Activated naive CD4-positive, alpha-beta T cell treated with anti-CD3 and anti-CD28 coated beads, Interleukin-2, amount 50 U/mL, for 72 hours (primary cell): ENCODE measurements around the gene TMPRSS7. TPM values are rescaled to one million over a fixed set of nuclear protein-coding genes. Genes with fewer than 3 reads are reported as not detected.

Experiments
- ATAC-seq, 2 donors: fragments of 150-1000 bp; cut with Tn5 transposase; 2 replicates each; pipeline ENCODE4 v1.10.0; 2021; ENCODE audit warnings: mild to moderate bottlenecking in 2 of 2, moderate library complexity in 2 of 2
- DNase-seq, 2 donors: peaks; one replicate each; pipeline ENCODE4 v3.0.0; 2021 to 2022; ENCODE audit warnings: low spot score in 2 of 2
- H3K27ac Mint-ChIP-seq, 2 donors: one replicate each; pipeline ENCODE4 v1.8.0; 2022; ENCODE audit warnings: mild to moderate bottlenecking in 2 of 2, mixed read lengths in 2 of 2
- H3K36me3 Mint-ChIP-seq, 2 donors: one replicate each; pipeline ENCODE4 v1.8.0; 2022; ENCODE audit warnings: mixed read lengths in 2 of 2
- H3K9me3 Mint-ChIP-seq, 2 donors: one replicate each; pipeline ENCODE4 v1.8.0; 2022; ENCODE audit warnings: mixed read lengths in 2 of 2
- total RNA-seq, 2 donors: library from RNA; stranded (reverse); gene quantifications; one replicate each; pipeline ENCODE4 v1.2.3, GENCODE V29; 2022

The TMPRSS7 gene
- total RNA-seq, 2 donors from 2014 or later: not detected

DNA sequence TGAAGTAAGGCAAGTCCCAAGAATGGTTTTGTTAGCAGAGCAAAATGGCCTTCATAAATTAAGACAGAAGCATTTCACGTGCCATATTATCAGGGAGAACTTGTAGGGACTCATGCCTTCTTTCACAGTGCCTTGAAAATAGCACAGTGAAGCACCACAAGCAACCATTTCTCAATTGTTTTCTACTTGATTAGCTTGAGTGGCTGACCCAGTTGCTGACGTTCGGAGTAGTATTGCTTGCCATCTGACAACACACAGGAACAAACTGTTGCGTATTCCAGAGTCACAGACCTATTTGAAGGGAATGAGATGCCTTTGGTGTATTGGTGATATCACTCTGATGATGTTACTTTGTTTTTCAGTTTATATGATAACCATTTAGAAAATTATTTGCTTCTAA lies 48.7 kb downstream of the TMPRSS7 start:
- DNase-seq (no peak), ATAC-seq (no peak)
- Mint-ChIP-seq H3K9me3 (no peaks in the 10 kb centered on the region), H3K27ac (no peak overlapping the region), H3K36me3 (peaks cover 0 to 13% of the 10 kb centered on the region in 2 donors)

DNA sequence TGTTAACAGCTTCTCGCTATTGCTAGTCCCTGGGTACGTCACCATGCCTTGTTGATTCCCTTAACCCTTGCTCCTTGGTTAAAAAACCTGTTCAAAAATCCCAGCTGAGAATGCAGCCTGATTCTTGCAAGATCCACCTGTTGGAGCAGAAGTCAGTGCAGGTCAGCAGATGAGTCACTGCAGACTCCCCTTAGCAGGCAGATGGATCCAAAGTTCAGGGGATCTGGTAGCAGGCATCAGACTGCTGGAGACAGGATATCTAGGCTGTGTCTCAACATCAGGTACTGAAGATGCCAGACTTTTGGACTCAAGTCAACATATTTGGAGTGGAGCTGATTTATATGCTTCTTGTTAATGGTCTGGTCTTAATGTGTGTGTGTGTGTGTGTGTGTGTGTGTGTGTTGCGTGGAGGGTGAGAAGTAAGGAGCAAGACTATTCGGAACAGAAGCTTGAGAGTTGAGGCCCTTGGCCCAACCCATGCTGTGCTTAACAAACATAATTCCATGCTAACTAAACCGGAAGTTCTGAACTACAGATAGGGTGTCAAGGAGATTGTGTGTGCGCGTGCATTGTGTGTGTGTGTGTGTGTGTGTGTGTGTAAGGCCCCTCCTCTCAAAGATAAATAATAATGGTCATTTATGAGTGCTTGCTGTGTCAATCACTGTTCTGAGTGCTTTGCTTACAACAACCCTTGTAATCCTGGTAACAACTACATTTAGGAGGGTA lies 50.6 kb downstream of the TMPRSS7 start:
- no peak overlapping the region for H3K27ac Mint-ChIP-seq

DNA sequence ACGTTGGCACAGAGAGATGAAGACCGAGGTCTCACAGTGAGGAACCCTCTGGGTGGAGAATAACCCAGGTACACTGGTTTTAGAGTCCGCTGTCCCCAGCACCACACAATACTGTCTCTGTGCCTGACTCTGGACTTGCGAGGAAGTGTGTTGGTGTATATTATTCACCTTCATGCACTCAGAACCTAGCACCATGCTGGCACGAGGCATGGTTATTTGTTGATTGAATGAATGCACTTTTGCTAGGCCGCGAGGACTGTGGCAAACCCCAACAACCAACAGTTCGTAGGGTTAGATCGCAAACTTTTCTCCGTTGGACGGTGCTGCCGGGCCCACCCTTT lies 51.2 kb downstream of the TMPRSS7 start:
- ATAC-seq (peak in 1 of 2 donors; percentile 1), DNase-seq (no peak)
- H3K36me3 Mint-ChIP-seq: peaks cover 0 to 13% of the 10 kb centered on the region in 2 donors
- H3K27ac Mint-ChIP-seq: peak overlapping the region in 1 of 2 donors; percentile 84
- no peaks in the 10 kb centered on the region for H3K9me3 Mint-ChIP-seq

More for the DNA sequence above, 50.6 kb downstream of the TMPRSS7 start:
- Mint-ChIP-seq H3K36me3 (peaks cover 0 to 13% of the 10 kb centered on the region in 2 donors), H3K9me3 (no peaks in the 10 kb centered on the region)
- DNase-seq (no peak), ATAC-seq (no peak)

DNA sequence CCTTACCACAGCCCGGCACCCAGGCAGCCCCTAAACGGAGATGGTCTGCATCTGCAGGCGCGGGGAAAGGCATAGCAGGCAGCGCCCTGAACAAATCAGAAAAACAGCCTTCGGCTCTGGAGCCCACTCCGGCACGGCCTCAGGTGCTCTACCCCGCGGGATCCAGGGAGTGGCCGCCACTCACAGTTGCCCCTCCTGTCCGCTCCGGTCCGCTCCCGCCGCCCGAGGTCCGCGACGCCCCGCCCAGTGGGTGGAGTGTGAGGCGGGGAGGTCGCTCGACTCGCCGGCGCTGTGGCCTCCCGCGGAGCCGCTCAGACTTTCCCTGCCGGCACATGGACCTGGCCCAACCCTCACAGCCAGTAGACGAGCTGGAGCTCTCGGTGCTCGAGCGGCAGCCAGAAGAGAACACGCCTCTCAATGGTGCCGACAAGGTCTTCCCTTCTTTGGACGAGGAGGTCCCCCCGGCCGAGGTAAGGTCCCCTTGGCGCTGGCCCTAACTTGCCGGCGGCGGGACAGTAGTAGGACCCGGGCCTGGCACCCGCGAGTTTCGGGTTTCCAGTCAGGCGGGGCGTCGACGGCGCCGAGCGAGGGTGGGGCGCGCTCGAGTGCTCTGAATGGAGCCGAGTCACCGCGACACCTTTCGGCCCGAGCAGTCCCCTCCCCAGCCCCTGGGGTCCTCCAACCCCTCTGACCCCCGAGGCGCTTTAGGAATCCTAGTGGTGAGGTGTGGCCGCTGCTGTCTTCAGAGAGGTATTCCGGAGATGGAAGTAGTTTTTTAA lies 51.7 kb downstream of the TMPRSS7 start, which contains the start of gene C3orf52:
TSS of gene C3orf52 (plus strand) at position 314 of the 779 bp plus-strand sequence. CDS start at position 333, 19 bp downstream.
- no peaks in the 10 kb centered on the region for H3K9me3 Mint-ChIP-seq
- H3K36me3 Mint-ChIP-seq: peaks cover 4 to 13% of the 10 kb centered on the region in 2 donors
- DNase-seq (peak; percentile 64 to 84), ATAC-seq (peak; percentile 92 to 94)
- peak within 1 kb of the TSS; percentile 37 to 84 for H3K27ac Mint-ChIP-seq

DNA sequence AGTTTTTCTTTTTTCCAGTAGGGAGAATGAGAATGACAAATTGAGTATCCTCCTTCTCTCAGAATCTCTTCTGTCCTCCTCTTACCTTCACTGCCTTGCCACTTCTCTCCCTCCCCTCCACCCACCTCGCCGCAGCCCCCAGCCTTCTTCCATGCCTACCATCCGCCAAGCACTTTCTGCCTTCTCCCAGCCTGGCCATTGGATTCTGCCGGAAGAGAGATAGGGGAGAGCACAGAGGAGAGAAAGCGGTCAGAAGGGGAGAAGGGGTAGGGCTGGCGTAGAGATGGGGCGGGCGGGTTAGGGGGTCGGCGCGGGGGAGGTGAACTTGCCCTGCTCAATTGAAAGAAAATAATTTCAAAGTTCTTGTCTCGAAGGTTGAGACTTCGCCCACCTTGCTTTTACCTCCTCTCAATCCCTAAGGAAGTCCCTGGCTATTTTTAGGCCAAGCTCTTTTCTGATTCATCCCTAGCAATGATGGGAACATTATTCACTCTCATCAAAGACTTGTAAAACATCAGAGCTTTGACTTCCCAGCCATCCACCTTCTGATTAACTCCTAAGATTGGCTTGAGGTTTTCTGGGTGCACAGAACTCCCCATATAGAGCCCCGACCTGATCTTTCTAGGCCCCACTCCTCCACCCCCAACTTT lies 52.5 kb downstream of the TMPRSS7 start:
- Mint-ChIP-seq H3K27ac (peak overlapping the region; percentile 37 to 84), H3K36me3 (peaks cover 5 to 13% of the 10 kb centered on the region in 2 donors), H3K9me3 (no peaks in the 10 kb centered on the region)
- peak in 1 of 2 donors; percentile 4 for ATAC-seq
- no peak for DNase-seq

DNA sequence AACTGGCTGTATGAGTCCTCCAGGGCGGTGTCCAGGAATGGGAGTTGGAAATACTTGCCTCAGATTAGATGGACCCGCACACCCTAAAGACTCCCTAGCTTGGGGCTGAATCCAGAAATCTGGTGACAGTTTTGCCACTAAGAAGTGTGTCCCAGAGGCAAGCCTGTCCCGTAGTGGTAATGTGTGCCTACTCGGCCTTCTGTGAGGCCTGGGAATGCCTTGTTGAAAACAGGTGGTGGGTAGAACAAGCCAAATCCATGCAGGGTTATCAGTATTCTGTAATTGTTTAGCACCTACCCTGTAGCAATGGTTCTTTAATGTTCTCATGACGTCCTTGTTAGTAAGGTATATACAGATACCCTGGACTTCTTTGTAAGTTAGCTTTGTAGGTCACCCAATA lies 53.2 kb downstream of the TMPRSS7 start:
- no peak for DNase-seq
- H3K9me3 Mint-ChIP-seq: no peaks in the 10 kb centered on the region
- peaks cover 5 to 13% of the 10 kb centered on the region in 2 donors for H3K36me3 Mint-ChIP-seq
- peak overlapping the region in 1 of 2 donors; percentile 84 for H3K27ac Mint-ChIP-seq
- ATAC-seq: no peak

DNA sequence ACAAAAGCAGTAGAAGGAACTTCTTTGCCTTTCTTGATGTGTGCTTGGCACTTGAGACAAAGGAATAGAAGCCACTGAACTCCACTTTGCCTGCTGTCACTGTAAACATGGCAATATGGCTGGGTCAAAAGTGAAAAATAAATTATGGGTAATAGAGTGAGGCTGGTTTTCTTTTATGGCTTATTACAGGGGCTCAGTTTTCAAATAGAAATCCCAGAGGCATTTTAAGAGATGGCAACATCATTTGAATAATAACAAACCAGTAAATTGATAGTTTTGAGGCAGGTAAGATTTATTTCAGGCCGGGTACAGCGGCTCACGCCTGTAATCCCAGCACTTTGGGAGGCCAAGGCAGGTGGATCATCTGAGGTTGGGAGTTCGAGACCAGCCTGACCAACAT lies 54.4 kb downstream of the TMPRSS7 start:
- DNase-seq (no peak), ATAC-seq (no peak)
- H3K27ac Mint-ChIP-seq: no peak overlapping the region
- H3K36me3 Mint-ChIP-seq: peaks cover 9 to 13% of the 10 kb centered on the region in 2 donors
- no peaks in the 10 kb centered on the region for H3K9me3 Mint-ChIP-seq

DNA sequence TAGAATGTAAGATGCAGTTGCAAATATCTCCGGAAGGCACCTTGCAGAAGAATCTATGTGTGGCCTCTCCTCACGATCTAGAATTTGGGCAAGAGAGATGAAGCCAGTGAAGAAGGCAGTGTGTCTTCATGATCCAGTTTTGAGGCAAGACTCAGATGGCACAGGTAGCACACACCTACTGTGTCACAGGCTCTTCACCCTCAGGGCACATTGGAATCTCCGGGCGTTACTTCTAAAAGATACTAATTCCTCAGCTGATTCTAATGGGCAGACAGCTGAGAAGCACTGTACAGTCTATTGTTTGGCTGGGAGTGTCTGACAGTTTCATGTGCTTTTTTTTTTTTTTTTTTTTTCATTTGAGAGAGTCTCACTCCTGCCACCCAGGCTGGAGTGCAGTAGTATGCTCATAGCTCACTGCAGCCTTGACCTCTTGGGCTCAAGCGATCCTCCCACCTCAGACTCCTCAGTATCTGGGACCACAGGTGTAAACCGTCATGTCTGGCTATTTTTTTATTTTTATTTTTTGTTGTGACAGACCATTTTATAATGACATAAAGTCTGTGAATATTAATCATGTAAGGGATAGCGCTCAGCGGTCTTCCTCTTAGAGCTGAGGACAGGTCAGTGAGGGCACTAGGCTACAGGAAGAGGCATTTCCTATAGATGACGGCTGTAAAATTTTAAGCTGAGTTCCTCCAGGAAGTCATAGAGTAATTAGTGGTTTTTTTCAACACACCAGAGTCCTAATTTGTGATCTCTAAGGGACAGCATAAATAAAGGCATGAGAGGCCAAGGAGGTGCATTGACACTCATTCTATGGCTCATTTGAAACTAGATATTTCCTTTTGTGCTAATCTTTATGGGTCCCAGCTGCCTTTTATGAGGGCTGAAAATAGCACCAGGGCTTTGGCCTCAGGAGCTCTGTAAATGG lies 55.7 kb downstream of the TMPRSS7 start:
- no peak for ATAC-seq

DNA sequence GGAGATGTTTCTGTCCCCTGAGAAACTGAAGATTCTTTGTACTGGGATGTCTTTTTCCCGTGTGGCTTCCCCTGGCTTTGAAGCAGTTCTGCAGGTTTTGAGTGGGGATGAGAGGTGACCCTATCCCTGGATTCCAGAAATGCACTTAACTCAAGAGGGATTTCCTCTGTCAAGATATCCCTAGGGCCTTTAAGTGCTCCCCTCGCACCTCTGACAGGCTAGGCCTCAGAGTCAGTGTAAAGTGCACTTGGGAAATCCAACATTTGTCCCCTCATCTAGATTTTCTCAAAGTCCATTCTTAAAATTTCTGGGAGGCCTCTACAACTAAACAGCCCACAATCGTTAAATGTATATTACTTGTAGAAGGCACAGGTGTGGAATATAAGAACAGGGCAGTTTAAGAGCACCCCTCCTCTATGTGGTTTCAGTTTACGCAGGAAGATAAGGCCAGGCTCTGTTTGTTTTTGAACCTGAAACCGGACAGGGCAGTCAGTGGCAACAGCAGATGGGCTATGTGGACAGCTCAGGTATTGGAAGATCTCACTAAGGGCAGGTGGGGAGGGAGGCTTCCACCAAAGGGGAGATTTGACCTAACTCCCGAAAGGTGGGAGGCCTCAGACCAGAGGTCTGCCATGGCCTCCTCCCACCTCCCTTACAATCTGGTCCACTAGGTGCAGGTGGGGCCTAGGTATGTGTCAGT lies 56.5 kb downstream of the TMPRSS7 start:
- peaks cover 9 to 13% of the 10 kb centered on the region in 2 donors for H3K36me3 Mint-ChIP-seq
- ATAC-seq (no peak), DNase-seq (no peak)
- no peak overlapping the region for H3K27ac Mint-ChIP-seq
- H3K9me3 Mint-ChIP-seq: no peaks in the 10 kb centered on the region

More for the DNA sequence above, 55.7 kb downstream of the TMPRSS7 start:
- peaks cover 9 to 13% of the 10 kb centered on the region in 2 donors for H3K36me3 Mint-ChIP-seq
- DNase-seq: no peak
- H3K9me3 Mint-ChIP-seq: no peaks in the 10 kb centered on the region
- no peak overlapping the region for H3K27ac Mint-ChIP-seq

DNA sequence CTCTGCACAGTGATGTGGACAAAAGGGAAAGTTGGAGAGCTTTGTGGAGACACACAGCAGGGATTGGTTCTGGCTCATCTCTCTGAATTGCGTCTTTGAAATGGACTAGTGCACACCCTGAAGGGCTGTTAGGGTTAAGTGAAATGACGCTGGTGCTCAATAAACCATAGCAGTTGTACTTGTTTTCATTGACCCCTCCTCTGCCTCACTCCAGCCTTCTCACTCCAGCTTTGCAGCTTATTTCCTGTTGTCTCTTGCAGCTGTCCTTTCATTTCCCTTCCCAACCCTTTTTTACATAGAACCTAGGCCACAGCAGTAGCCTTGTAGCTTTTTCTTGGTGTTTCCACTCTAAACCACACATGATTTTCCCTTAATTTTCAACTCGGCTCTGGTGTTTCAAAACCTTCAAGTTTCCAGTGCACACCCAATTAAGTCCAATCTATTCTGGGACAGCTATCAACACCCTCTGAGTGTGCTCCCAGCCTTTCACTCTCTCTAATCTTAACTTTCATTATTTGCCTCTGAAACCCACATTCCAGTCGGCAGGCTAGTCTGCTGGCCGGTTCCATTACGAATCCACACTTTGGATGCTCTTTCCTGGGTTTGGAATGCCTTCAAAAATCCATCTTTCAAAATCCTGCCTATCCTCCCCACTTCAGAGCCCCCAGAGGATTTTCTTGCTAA lies 58.1 kb downstream of the TMPRSS7 start:
- DNase-seq (no peak), ATAC-seq (no peak)
- no peaks in the 10 kb centered on the region for H3K9me3 Mint-ChIP-seq
- H3K36me3 Mint-ChIP-seq: peaks cover 7 to 9% of the 10 kb centered on the region in 2 donors
- H3K27ac Mint-ChIP-seq: no peak overlapping the region

DNA sequence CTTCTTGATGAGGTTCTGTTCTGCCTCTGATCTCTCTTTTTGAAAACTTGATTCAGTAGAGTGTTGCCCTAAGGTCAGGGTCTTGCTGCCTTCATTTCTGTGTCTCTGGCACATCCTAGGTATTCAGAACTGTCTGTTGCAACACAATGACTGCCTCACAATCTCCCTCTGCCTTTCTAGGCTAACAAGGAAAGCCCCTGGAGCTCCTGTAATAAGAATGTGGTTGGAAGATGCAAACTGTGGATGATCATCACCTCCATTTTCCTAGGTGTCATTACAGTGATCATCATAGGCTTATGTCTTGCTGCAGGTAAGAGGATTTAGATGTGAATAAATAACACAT lies 58.6 kb downstream of the TMPRSS7 start:
- Mint-ChIP-seq H3K9me3 (no peaks in the 10 kb centered on the region), H3K36me3 (peaks cover 1 to 13% of the 10 kb centered on the region in 2 donors), H3K27ac (no peak overlapping the region)
- DNase-seq (no peak), ATAC-seq (no peak)

DNA sequence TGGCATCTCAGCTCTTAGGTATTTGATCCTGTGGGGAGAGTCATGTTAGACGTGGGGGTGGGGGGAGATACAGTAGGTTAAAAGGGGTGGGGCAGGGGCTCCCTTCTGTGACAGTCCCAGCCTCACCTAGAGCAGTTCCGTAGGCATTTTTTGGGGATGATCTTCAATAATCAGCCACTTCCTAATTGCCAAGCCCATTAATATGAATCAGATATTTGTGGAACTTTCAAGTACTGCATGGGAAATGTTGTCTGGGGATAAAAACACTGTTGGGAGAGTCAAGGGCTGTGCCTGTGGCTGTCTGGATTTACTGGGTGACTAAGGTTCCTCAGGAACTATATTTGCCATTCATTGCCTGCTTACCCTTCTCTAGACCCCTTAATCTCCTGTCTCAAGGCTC lies 61.2 kb downstream of the TMPRSS7 start:
- no peak for DNase-seq
- peaks cover 6 to 21% of the 10 kb centered on the region in 2 donors for H3K36me3 Mint-ChIP-seq
- no peak overlapping the region for H3K27ac Mint-ChIP-seq
- peaks cover 0 to 3% of the 10 kb centered on the region in 2 donors for H3K9me3 Mint-ChIP-seq
- ATAC-seq: no peak

DNA sequence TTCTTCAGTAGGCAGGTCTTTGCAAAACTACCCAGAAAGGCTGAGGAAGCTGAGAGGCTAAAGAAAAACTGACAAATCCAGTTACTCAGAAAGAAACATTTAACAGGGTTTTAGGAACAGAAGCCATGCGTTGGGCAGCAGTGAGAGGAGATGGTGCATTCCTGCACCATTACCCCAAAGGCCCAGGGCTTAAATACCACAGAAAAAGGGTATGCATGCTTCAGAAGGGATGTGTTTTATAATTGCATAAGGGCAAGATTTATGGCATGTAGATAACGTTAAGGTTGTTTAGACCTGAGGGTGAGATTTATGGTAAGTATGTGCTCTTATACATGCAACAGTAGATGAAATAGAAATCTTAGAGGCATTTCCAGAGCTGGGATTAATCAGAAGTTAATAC lies 61.6 kb downstream of the TMPRSS7 start:
- Mint-ChIP-seq H3K36me3 (peaks cover 6 to 18% of the 10 kb centered on the region in 2 donors), H3K9me3 (peaks cover 0 to 3% of the 10 kb centered on the region in 2 donors), H3K27ac (no peak overlapping the region)
- DNase-seq (no peak), ATAC-seq (no peak)

DNA sequence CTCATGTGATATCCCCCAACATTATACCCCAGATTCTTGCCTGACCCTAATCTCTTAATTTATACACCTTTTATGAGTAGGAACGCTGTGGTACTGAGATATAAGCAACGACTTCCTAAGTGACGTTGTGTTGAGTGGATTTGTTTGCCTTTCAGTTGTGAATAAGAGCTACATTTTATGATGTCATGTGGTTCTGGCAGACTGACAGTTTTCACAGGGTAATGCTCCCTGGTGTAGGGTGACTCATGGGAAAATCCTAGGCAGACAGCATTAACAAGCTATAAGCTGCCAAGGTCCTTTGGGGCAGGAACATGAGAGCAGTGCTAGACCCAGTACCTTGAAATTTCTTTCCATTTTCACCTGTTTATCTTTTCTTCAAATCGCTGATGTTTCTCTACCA lies 62.8 kb downstream of the TMPRSS7 start:
- H3K27ac Mint-ChIP-seq: no peak overlapping the region
- H3K9me3 Mint-ChIP-seq: peaks cover 0 to 3% of the 10 kb centered on the region in 2 donors
- ATAC-seq: peak; percentile 99
- DNase-seq: peak in 1 of 2 donors; percentile 17
- peaks cover 6 to 16% of the 10 kb centered on the region in 2 donors for H3K36me3 Mint-ChIP-seq

DNA sequence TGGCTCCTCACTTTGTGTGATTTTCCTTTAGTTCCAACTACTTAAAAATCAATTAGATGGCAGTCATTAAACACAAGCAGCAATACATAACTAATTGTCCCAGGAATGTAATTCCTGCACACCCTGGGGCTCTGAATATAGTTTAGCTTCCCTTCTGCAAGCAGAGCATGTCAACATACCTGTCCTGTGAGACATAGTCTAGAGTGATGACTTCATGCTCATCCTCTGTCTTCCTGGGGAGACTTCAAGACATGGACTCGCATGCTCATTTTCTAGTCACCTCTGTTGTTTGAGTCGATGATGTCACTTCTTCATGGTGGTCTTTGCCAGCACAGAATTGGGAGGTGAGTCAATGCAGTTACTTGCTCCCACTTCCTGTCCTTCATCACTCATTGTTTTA lies 67.4 kb downstream of the TMPRSS7 start:
- peaks cover 11 to 18% of the 10 kb centered on the region in 2 donors for H3K36me3 Mint-ChIP-seq
- ATAC-seq (no peak), DNase-seq (no peak)
- H3K9me3 Mint-ChIP-seq: peaks cover 0 to 3% of the 10 kb centered on the region in 2 donors
- no peak overlapping the region for H3K27ac Mint-ChIP-seq
